Liver (tissue), 9 donors: ENCODE measurements around the gene GALC. TPM values are rescaled to one million over a fixed set of nuclear protein-coding genes. Genes with fewer than 3 reads are reported as not detected.

Experiments used
- DNase-seq: peaks from one replicate; pipeline ENCODE4 v3.0.0-alpha.2; 2017; ENCODE audit warnings: low spot score
- H3K27ac ChIP-seq, 2 donors: one replicate each; pipeline ENCODE4 v1.7.0; 2013; ENCODE audit warnings: inconsistent platforms in 2 of 2, low read length in 2 of 2, control low read depth in 1 of 2, low read depth in 1 of 2, mild to moderate bottlenecking in 1 of 2
- H3K27me3 ChIP-seq, 4 donors: one replicate each; pipeline versions ENCODE4 v1.6.1 to v1.7.0; 2013; ENCODE audit warnings: low read length in 3 of 4, inconsistent platforms in 1 of 4, mild to moderate bottlenecking in 1 of 4, moderate library complexity in 1 of 4; ENCODE audit not compliant: control insufficient read depth in 4 of 4, insufficient read depth in 4 of 4
- H3K36me3 ChIP-seq, 4 donors: one replicate each; pipeline versions ENCODE4 v1.6.1 to v1.7.0; 2013; ENCODE audit warnings: low read length in 3 of 4, mild to moderate bottlenecking in 3 of 4, low read depth in 1 of 4, moderate library complexity in 1 of 4; ENCODE audit not compliant: control insufficient read depth in 4 of 4, insufficient read depth in 3 of 4
- H3K4me1 ChIP-seq, 4 donors: one replicate each; pipeline versions ENCODE4 v1.6.1 to v1.7.0; 2013; ENCODE audit warnings: low read length in 3 of 4, mild to moderate bottlenecking in 3 of 4, moderate library complexity in 1 of 4; ENCODE audit not compliant: control insufficient read depth in 4 of 4, insufficient read depth in 4 of 4
- H3K4me3 ChIP-seq, 3 donors: one replicate each; pipeline versions ENCODE4 v1.6.1 to v1.7.0; 2013; ENCODE audit warnings: low read length in 3 of 3, control low read depth in 1 of 3, low read depth in 1 of 3, mild to moderate bottlenecking in 1 of 3
- H3K9ac ChIP-seq, 2 donors: one replicate each; pipeline ENCODE4 v1.7.0; 2013; ENCODE audit warnings: low read length in 2 of 2, mild to moderate bottlenecking in 2 of 2, moderate library complexity in 2 of 2, control low read depth in 1 of 2, low read depth in 1 of 2
- H3K9me3 ChIP-seq, 4 donors: one replicate each; pipeline versions ENCODE4 v1.6.1 to v1.7.0; 2013; ENCODE audit warnings: low read length in 3 of 4; ENCODE audit not compliant: control insufficient read depth in 4 of 4
- EGR1 ChIP-seq, 2 donors: IDR thresholded peaks; 2 replicates each; pipeline ENCODE4 v1.6.1; 2016 to 2018; ENCODE audit warnings: antibody characterized with exemption in 2 of 2, low read depth in 2 of 2
- FOXA1 ChIP-seq: IDR thresholded peaks from 2 replicates; pipeline ENCODE4 v1.6.1; 2016; ENCODE audit warnings: antibody characterized with exemption
- GABPA ChIP-seq, 2 donors: IDR thresholded peaks in 1 of 2; conservative IDR thresholded peaks in 1 of 2; 2 replicates each; pipeline ENCODE4 v1.6.1; 2016; ENCODE audit warnings: antibody characterized with exemption in 2 of 2, mild to moderate bottlenecking in 1 of 2, moderate library complexity in 1 of 2
- HNF4G ChIP-seq: IDR thresholded peaks from 2 replicates; pipeline ENCODE4 v1.6.1; 2016; ENCODE audit warnings: antibody characterized with exemption
- JUND ChIP-seq, 2 donors: IDR thresholded peaks; 2 replicates each; pipeline ENCODE4 v1.6.1; 2016; ENCODE audit warnings: antibody characterized with exemption in 2 of 2
- NR2F2 ChIP-seq: IDR thresholded peaks from 2 replicates; pipeline ENCODE4 v1.6.1; 2016; ENCODE audit warnings: antibody characterized with exemption
- RAD21 ChIP-seq, 2 donors: IDR thresholded peaks; 2 replicates each; pipeline ENCODE4 v1.6.1; 2016; ENCODE audit warnings: antibody characterized with exemption in 2 of 2, mild to moderate bottlenecking in 2 of 2
- RXRA ChIP-seq, 2 donors: IDR thresholded peaks; 2 replicates each; pipeline ENCODE4 v1.6.1; 2017 to 2018; ENCODE audit warnings: antibody characterized with exemption in 2 of 2, mild to moderate bottlenecking in 1 of 2
- SP1 ChIP-seq: IDR thresholded peaks from 2 replicates; pipeline ENCODE4 v1.6.1; 2018; ENCODE audit warnings: antibody characterized with exemption, mild to moderate bottlenecking
- TAF1 ChIP-seq: conservative IDR thresholded peaks from 2 replicates; pipeline ENCODE4 v1.6.1; 2016; ENCODE audit warnings: antibody characterized with exemption, mild to moderate bottlenecking
- YY1 ChIP-seq: IDR thresholded peaks from 2 replicates; pipeline ENCODE4 v1.6.1; 2016; ENCODE audit warnings: antibody characterized with exemption, mild to moderate bottlenecking
- WGBS: extraction: QIAGEN DNeasy Blood & Tissue Kit; methylation state at CpG from one replicate; pipeline ENCODE4 v1.1.7; 2013; 5-methylcytosine and 5-hydroxymethylcytosine counted together
- polyA plus RNA-seq, 2 donors: library from polyadenylated mRNA; stranded (reverse) in 1 of 2; unstranded in 1 of 2; fragments of 200-250 nt in 1 of 2; fragments of >200 nt in 1 of 2; fragmentation: Nextera tagmentation in 1 of 2; extraction: Ambion mirVana in 1 of 2; gene quantifications; one replicate each; pipeline versions ENCODE4 v1.2.1 to v1.2.3, GENCODE V29; 2013 to 2015
- total RNA-seq, 2 donors: library from RNA; depleted of rRNA; stranded (reverse); fragments of >200 nt; gene quantifications; one replicate each; pipeline ENCODE4 v1.2.3, GENCODE V29; 2014
- TF ChIP-seq, protein P1 (sequence below): fragments of 150-350 bp; IDR thresholded peaks from 2 replicates; pipeline ENCODE4 v1.5.1; 2017; ENCODE audit warnings: improper control_type of control experiment, low read depth, low read length; ENCODE audit not compliant: missing input control
- TF ChIP-seq, protein P2 (sequence below): IDR thresholded peaks from 2 replicates; pipeline ENCODE4 v1.6.1; 2016; ENCODE audit warnings: antibody characterized with exemption
- TF ChIP-seq, protein P3 (sequence below): IDR thresholded peaks from 2 replicates; pipeline ENCODE4 v1.6.1; 2016; ENCODE audit warnings: antibody characterized with exemption
- TF ChIP-seq, protein P4 (sequence below): IDR thresholded peaks from 2 replicates; pipeline ENCODE4 v1.6.1; 2016; ENCODE audit warnings: antibody characterized with exemption, mild to moderate bottlenecking
- donor health status: healthy.
- donor health status: healthy.
- donor health status: healthy.
- donor health status: healthy.
- donor health status: healthy.

GALC gene
- total and polyA plus RNA-seq, 4 donors, result 2.8 to 20.8 (median 12.1) TPM

DNA sequence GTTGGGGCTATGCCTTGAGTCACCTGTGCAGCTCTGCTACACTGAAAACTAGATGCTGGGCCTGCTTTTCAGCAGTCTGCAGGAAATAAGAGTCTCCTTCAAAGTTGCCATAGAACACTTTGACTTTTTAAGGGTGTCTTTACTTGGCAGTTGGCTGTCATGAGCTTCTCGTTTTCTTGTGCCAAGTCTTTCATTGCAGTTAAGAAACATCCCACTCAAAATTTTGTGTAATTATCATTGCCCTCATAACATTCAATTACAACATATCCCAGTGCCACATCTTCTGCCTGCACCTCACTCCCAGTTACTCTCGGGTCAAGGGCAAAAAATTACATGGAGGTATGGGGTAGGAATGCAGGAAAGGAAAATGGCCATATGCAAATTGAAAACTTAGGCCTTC lies 41.1 kb upstream of the GALC start:
- WGBS, result 63% methylated on average over 2 of the region's 2 CpGs
- H3K27ac ChIP-seq, result no peak overlapping the region

DNA sequence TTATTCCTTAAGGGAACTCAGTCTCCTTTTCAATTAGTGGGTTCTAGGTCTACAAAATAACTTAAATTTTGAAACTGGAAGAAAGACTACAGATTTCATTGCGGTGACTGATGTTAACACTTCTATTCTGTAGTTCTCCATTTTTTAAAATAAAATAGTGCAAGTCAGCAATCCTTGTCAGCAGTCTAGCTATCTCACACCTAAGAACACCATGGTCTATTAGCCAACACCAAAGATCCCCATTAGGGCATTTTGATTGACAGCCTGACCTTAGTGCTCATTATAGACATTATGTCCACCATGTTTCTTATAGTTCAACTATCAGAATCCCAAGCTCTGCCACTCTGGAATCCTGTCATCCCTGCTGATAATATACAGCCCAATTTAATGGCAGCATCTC lies 39.4 kb upstream of the GALC start:
- 97% methylated on average over 1 of the region's 1 CpG for WGBS
- H3K4me1 ChIP-seq, result peaks cover under 1 to 27% (median 11%) of the 10 kb centered on the region in 4 donors
- DNase-seq, result no peak
- H3K27ac ChIP-seq, result no peak overlapping the region
- H3K9me3 ChIP-seq, result no peaks in the 10 kb centered on the region
- no peak overlapping the region for H3K9ac ChIP-seq
- H3K36me3 ChIP-seq, result peaks cover 0 to 2% (median 0%) of the 10 kb centered on the region in 4 donors
- H3K27me3 ChIP-seq, result no peaks in the 10 kb centered on the region
- no peak overlapping the region for H3K4me3 ChIP-seq
- TF ChIP-seq, protein P1, sequence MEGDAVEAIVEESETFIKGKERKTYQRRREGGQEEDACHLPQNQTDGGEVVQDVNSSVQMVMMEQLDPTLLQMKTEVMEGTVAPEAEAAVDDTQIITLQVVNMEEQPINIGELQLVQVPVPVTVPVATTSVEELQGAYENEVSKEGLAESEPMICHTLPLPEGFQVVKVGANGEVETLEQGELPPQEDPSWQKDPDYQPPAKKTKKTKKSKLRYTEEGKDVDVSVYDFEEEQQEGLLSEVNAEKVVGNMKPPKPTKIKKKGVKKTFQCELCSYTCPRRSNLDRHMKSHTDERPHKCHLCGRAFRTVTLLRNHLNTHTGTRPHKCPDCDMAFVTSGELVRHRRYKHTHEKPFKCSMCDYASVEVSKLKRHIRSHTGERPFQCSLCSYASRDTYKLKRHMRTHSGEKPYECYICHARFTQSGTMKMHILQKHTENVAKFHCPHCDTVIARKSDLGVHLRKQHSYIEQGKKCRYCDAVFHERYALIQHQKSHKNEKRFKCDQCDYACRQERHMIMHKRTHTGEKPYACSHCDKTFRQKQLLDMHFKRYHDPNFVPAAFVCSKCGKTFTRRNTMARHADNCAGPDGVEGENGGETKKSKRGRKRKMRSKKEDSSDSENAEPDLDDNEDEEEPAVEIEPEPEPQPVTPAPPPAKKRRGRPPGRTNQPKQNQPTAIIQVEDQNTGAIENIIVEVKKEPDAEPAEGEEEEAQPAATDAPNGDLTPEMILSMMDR, result no peak
- TF ChIP-seq SP1 (no peak), NR2F2 (no peak), HNF4G (no peak), GABPA (IDR thresholded peaks at IDR 0.05 in 1 of 2, conservative IDR thresholded peaks at IDR 0.05 in 1 of 2) (no peak), EGR1 (IDR thresholded peaks at IDR 0.05; ENCODE audit: low read depth in 2 of 2) (no peak), TAF1 (no peak), JUND (IDR thresholded peaks at IDR 0.05) (no peak), FOXA1 (no peak)
- TF ChIP-seq, protein P2, sequence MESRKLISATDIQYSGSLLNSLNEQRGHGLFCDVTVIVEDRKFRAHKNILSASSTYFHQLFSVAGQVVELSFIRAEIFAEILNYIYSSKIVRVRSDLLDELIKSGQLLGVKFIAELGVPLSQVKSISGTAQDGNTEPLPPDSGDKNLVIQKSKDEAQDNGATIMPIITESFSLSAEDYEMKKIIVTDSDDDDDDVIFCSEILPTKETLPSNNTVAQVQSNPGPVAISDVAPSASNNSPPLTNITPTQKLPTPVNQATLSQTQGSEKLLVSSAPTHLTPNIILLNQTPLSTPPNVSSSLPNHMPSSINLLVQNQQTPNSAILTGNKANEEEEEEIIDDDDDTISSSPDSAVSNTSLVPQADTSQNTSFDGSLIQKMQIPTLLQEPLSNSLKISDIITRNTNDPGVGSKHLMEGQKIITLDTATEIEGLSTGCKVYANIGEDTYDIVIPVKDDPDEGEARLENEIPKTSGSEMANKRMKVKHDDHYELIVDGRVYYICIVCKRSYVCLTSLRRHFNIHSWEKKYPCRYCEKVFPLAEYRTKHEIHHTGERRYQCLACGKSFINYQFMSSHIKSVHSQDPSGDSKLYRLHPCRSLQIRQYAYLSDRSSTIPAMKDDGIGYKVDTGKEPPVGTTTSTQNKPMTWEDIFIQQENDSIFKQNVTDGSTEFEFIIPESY, result no peak
- TF ChIP-seq, protein P3, sequence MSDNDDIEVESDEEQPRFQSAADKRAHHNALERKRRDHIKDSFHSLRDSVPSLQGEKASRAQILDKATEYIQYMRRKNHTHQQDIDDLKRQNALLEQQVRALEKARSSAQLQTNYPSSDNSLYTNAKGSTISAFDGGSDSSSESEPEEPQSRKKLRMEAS, result no peak

More for the DNA sequence above, 41.1 kb upstream of the GALC start:
- Histone ChIP-seq H3K9ac (no peak overlapping the region), H3K9me3 (no peaks in the 10 kb centered on the region), H3K27me3 (no peaks in the 10 kb centered on the region), H3K36me3 (peaks cover 0 to 4% (median 2%) of the 10 kb centered on the region in 4 donors), H3K4me1 (peaks cover 0 to 13% (median 2%) of the 10 kb centered on the region in 4 donors), H3K4me3 (no peak overlapping the region)
- DNase-seq, result no peak
- TF ChIP-seq, protein P4, sequence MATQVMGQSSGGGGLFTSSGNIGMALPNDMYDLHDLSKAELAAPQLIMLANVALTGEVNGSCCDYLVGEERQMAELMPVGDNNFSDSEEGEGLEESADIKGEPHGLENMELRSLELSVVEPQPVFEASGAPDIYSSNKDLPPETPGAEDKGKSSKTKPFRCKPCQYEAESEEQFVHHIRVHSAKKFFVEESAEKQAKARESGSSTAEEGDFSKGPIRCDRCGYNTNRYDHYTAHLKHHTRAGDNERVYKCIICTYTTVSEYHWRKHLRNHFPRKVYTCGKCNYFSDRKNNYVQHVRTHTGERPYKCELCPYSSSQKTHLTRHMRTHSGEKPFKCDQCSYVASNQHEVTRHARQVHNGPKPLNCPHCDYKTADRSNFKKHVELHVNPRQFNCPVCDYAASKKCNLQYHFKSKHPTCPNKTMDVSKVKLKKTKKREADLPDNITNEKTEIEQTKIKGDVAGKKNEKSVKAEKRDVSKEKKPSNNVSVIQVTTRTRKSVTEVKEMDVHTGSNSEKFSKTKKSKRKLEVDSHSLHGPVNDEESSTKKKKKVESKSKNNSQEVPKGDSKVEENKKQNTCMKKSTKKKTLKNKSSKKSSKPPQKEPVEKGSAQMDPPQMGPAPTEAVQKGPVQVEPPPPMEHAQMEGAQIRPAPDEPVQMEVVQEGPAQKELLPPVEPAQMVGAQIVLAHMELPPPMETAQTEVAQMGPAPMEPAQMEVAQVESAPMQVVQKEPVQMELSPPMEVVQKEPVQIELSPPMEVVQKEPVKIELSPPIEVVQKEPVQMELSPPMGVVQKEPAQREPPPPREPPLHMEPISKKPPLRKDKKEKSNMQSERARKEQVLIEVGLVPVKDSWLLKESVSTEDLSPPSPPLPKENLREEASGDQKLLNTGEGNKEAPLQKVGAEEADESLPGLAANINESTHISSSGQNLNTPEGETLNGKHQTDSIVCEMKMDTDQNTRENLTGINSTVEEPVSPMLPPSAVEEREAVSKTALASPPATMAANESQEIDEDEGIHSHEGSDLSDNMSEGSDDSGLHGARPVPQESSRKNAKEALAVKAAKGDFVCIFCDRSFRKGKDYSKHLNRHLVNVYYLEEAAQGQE, result no peak
- TF ChIP-seq, protein P3, result no peak
- TF ChIP-seq YY1, result no peak
- TF ChIP-seq GABPA (IDR thresholded peaks at IDR 0.05 in 1 of 2, conservative IDR thresholded peaks at IDR 0.05 in 1 of 2), result no peak
- TF ChIP-seq, protein P2, result no peak
- TF ChIP-seq RAD21 (IDR thresholded peaks at IDR 0.05), result no peak
- TF ChIP-seq JUND (IDR thresholded peaks at IDR 0.05), result no peak
- no peak for TF ChIP-seq SP1
- TF ChIP-seq, protein P1, result no peak
- no peak for TF ChIP-seq HNF4G
- no peak for TF ChIP-seq RXRA (IDR thresholded peaks at IDR 0.05)
- TF ChIP-seq EGR1 (IDR thresholded peaks at IDR 0.05; ENCODE audit: low read depth in 2 of 2), result no peak
